ENCODE results near the gene MIPOL1.
"Not testable (repeated sequence)": the region's sequence is repeated elsewhere in the genome, so short reads cannot be mapped to it uniquely, and the experiment has no call there.

Gene MIPOL1

GRCh38 chr14:37457334-37457733 is 259.6 kb downstream of the MIPOL1 start:
- no peak for TF ChIP-seq CTCF (IDR thresholded peaks at IDR 0.05; ENCODE audit: extremely low read depth, insufficient read depth, missing control alignments)
- DNase-seq (ENCODE audit: low spot score), result no peak
- in situ Hi-C loops (cut with MboI; ENCODE audit: low pct_unique_long_range_greater_than_20kb, low sequenced_read_pairs, unreplicated experiment), result no loop called here

DNA sequence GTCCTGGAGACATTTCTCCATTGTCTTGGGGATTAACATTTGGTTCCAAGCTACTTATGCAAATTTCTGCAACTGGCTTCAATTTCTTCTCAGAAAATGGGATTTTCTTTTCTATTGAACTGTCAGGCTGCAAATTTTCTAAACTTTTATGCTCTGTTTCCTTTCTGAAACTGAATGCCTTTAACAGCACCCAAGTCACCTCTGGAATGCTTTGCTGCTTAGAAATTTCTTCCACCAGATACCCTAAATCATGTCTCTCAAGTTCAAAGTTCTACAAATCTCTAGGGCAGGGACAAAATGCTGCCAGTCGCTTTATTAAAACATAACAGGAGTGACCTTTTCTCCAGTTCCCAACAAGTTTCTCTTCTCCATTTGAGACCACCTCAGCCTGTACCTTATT is 264.7 kb downstream of the MIPOL1 start:
- in situ Hi-C loops (cut with MboI; ENCODE audit: low pct_unique_long_range_greater_than_20kb, low sequenced_read_pairs, unreplicated experiment), result not testable (repeated sequence)

DNA sequence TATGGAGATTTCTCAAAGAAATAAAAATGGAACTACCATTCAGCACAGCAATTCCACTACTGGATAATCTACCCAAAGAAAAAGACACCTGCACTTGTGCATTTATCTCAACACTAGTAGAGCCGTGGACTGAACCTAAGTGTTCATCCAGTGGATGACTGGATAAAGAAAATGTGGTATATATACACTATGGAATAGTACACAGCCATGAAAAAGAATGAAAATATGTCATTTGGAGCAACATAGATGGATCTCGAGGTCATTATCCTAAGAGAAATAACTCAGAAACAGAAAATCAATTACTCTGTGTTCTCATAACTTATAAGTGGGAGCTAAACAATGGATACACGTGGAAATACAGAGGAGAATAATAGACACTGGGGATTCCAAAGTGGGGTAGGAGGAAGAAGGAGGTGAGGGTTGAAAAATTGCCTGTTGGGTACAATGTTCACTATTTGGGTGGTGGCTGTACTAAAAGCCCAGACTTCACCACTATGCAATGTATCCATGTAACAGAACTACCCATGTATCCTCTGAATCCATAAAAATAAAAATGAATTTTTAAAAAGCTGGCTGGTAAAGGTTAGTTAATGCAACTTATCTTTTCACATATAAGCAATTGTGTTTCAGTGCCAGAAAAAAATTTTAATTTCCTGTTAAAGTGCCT is 266.6 kb downstream of the MIPOL1 start:
- no peak for TF ChIP-seq CTCF (IDR thresholded peaks at IDR 0.05; ENCODE audit: extremely low read depth, insufficient read depth, missing control alignments)
- no peak for DNase-seq (ENCODE audit: low spot score)
- in situ Hi-C loops (cut with MboI; ENCODE audit: low pct_unique_long_range_greater_than_20kb, low sequenced_read_pairs, unreplicated experiment), result no loop called here

More for the DNA sequence above, 264.7 kb downstream of the MIPOL1 start:
- DNase-seq (ENCODE audit: low spot score), result not testable (repeated sequence)

GRCh38 chr14:37466003-37466622 is 268.4 kb downstream of the MIPOL1 start:
- in situ Hi-C loops (cut with MboI; ENCODE audit: low pct_unique_long_range_greater_than_20kb, low sequenced_read_pairs, unreplicated experiment), result no loop called here
- TF ChIP-seq CTCF (IDR thresholded peaks at IDR 0.05; ENCODE audit: extremely low read depth, insufficient read depth, missing control alignments), result no peak
- DNase-seq (ENCODE audit: low spot score), result no peak

- in situ Hi-C loops (cut with MboI; ENCODE audit: low pct_unique_long_range_greater_than_20kb, low sequenced_read_pairs, unreplicated experiment), result no loop called here
- TF ChIP-seq CTCF (IDR thresholded peaks at IDR 0.05; ENCODE audit: extremely low read depth, insufficient read depth, missing control alignments), result no peak
- no peak for DNase-seq (ENCODE audit: low spot score)
Observed at GRCh38 chr14:37466623-37467088, 268.9 kb downstream of the MIPOL1 start.

DNA sequence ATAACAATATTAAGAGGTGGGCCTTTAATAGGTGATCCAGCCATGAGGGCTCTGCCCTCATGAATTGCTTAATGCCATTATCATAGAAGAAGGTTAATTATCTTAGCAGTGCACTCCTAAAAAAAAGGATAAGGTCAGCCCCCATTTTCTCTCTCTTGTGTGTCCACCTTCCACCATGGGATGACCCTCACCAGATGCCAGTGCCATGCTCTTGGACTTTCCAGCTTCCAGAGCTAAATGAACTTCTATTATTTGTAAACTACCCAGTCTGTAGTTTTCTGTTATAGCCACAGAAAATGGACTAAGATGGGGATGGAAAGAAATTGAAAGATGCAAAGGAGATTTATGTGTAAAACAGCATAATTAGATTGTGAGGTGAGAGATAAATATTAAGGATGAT is 271.9 kb downstream of the MIPOL1 start:
- DNase-seq (ENCODE audit: low spot score), result no peak
- TF ChIP-seq CTCF (IDR thresholded peaks at IDR 0.05; ENCODE audit: extremely low read depth, insufficient read depth, missing control alignments), result no peak
- in situ Hi-C loops (cut with MboI; ENCODE audit: low pct_unique_long_range_greater_than_20kb, low sequenced_read_pairs, unreplicated experiment), result no loop called here

- TF ChIP-seq CTCF (IDR thresholded peaks at IDR 0.05; ENCODE audit: extremely low read depth, insufficient read depth, missing control alignments), result no peak
- DNase-seq (ENCODE audit: low spot score), result no peak
- in situ Hi-C loops (cut with MboI; ENCODE audit: low pct_unique_long_range_greater_than_20kb, low sequenced_read_pairs, unreplicated experiment), result no loop called here
Observed at GRCh38 chr14:37470251-37470650, 272.5 kb downstream of the MIPOL1 start.

Data from GM13977 (cell line).